CD1c-positive myeloid dendritic cell (primary cell): ENCODE data around the gene PHF2.

Source experiments
- DNase-seq: peaks from one replicate; pipeline ENCODE4 v3.0.0-alpha.2; 2016; ENCODE audit errors: extremely low spot score

The PHF2 gene

DNA sequence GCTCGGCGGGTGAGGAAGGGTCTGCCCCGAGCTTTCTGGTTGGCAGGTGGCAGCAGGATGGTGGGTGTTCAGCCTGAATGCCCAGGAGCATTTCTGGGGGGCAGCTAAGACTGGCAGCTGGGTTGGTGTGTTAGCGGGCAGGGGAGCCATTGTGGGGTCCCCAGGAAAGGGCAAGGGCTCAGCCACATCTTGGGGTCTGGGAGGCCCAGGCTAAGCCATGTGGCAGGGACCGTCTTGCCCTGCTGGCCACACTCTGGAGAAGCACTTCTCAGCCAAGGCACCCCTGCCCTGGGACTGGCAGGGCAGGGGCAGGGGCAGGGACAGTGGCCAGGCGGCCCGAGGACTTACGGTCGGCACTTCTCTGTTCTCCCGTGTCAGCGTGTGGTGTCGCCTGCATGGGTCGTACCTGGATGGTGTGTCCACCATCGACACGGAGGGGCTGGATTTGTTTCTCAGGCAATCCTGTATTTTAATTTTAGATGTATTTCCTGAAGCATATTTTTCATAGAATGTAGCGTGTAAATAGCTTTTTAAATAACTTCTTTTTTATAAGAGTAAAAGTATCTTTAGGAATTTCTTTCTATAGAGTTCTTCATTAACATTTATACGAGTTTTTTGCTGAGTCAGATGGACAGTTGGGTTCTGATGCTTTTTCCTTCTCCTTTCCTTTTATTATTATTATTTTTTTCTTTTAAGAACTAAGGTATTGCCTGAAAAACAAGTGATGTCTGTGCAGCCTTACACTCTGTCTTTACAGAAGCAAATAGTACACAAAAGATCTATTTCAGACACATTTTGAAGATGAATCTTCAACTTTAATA is 102.0 kb downstream of the PHF2 start:
- no peak for DNase-seq

DNA sequence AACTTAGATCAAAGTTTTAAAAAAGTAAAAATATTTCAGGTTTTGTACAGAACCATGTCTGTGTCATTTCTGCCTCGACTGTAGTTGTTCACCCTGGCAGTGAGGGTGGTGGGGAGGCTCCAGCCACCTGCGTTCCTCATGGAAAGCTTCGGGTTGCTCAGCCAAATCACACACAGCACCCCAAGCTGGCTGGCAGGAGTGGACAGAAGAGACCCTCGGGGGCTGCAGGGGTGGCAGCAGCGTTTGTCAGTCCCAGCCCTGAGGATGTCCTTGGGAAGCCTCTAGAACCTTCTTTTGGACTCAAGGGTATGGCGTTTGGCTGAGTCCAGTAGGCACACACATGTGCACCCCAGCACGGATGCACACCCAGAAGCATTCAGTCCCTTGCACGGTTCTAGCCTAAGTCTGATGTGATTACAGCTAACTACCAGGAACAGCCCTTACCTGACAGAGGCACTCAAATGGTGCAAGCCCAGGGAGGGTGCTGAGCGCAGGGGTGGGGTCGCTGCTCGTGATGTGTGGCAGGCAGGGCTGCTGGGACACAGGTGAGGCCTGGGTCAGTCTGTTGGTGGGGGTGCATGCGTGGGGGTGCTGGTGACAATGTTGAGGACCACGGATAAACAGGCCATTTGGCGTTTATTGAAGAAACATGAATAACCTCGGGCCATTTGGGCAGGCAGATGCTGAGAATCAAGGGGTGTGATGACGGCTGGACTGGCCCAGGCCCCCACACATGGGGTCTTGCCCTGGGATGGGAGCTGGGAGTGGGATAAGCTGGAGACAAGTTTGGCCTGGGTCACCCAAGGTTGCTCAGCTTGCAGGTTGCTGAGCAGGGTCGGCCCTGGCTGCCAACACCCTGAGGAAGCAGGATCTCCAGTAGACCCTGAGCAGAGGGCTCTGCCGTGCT is 103.4 kb downstream of the PHF2 start:
- no peak for DNase-seq

DNA sequence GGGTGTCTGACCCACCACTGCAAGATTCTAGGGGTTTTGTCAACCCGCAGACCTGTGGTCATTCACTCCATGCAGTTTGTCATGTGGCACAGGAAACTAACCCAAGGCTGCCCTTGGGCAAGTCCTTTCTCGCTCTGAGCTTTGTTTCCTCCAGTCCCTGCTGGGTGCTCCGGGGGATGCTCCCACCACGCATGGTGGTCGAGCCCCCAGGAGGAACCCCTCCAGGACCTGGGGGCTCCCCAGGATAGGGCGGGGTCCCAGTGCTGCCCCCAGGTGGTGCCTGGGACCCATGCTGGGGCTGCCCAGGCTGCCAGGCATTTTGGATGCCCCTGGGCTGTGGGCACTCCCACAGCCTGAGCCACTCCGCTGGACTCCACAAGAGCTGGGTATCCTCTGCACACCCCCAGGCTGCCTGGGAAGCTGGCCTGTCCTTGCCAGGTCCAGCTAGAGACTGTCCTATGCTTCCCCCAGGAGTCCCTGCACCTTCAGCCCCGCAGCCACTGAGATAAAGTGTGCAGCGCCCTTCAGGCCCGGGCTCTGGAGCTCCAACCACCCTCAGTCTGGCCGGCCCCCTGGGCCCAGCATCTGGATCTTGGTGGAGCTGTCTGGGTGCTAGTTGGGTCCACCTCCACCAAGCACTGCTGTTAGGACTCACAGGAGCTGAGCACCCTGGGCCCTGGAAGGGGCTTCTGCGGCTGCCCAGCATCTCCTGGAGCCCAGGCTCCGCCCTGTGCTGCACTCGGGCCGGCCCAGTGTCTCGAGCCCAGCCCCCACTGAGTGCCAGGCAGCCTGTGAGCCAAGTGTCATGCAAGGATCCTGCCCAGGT is 104.3 kb downstream of the PHF2 start:
- DNase-seq, result no peak

DNA sequence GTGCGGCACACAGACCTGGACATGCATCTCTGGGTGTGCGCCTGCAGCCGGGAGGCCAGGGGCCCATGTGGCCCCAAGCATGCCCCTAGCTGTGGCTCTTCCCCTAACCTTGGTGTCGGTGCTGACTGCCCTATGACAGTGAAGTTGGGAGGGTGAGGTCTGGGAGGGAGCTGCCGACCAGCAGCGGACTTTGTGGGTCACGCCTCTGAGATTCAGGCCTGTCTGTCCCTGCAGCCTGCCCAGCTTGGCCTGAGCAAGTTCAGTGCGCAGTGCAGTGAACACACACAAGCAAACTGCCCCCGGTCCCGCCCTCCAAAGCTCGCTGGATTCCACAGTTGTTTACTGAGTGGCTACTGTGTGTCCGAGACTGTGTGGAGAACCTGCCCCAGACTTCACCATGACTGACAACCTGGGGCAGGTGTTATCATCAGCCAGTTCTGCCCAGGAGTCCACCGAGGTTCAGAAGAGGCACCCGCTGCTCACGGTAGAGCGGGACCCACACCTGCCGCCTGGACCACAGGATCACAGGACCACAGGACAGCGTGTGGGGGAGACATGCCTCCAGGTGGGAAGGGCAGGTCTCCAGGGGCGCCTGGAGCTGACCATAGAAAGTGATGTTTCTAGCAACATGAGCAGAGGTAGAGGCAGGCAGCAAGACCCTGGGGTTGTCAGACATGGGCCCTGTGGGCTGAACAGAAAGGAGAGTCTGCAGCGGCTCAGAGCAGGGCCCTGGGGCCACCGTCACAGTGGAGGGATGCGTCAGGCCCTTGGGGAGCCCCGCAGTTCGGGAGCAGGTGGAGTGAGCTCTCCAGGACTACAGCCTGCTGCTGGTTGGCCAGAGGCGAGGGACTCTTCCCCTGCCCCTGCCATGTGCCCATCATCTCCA is 105.1 kb downstream of the PHF2 start:
- DNase-seq, result no peak

DNA sequence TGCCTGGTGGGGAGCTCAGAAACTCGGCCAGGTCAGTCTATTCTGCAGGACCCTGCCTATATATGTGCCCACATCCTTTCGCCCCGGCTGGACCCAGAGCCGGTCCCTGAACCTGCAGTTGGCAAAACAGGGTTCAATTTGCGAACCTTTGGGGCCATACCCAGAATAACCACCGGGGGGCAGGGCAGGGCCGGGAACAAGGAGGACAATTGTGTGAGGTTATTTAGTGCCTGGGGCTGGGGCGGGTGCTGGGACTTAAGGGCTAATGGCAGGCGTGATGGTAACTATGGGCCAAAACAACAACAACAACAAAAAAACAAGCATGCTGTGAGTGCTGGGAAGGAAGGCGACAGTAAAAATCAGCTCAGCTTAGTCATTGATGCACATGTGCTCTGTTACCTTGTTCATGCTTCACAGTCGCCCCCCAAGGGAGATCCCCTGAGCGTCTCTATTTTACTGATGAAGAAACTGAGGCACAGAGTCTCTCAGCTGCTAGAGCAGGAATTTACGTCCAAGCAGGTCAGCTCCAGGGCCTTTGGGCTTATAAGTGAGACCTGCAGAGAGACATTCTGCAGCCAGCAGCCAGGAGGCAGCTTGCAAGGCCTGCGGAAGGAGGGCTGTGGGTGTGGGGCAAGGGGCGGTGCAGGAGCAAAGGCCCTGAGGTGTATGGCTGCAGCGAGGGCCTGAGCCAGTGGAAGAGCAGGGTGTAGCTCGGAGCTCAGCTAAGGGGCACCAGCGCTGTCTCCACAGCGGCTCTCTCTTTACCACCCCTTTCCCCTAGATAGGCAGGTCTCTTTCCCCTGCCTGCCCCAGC is 106.0 kb downstream of the PHF2 start:
- DNase-seq, result peak; percentile 60

DNA sequence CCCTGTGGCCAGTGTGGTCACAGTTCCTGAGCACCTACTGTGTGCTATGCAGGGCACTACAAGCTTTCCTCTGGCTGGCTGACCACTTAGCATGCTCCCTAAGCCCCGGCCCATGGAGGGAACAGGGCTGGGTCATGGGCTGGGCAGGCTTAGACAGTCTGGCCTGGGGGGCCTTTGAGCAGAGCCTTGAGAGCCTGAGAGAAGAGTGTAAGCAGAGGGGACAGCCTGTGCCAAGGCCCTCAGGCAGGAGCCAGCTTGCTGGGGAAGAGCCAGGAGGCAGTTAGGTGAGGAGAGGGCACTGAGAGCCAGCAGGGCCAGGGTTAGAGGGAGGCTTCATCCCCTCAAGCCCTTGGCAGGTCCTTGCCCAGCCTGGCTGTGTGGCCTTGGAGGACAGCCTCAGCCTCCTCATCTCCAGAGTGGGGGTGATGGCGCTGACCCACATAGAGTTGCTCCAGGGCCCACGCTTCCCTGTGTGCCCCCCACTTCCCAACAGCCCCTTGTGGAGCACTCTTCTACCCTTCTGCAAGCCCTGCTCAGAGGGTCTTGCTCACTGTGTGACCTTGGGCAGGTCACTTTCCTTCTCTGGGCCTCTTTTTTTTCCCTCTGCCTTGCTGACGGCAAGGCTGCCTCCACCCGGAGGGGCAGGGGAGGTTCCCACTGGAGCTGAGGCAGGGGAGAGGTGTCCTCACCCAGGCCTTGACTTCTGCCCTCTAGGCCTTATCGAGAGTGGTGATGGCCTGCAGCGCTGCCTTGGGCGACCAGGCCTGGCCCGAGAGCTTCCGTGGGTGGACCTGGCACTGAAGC is 107.1 kb downstream of the PHF2 start:
- DNase-seq, result no peak

DNA sequence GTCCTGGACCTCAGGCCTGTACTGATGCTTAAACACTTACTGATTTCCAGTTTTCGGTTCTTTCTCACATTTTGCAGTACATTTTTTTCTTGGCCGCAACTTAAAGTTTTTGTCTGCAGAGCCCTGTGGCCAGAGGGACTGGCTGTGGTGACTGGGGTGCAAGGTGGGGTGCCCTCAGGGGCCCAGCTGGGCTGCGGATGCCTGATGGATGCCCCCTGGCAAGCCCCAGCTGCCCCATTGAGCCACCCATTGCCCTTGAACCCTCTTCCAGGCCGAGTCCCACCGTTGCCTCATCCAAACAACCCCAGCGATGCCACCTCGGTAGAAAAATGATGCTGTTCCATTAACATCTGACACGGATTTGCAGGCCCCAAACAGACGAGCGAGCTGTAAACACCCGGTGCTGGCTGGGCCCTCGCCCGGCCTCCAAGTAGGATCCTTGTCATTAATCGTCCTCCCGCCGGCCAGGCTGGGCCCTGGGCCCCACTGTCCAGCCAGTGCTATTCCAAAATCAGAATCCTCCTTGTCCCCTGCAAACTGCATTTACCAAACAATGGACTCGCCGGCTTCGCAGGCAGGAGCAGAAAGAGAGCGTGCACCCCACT is 107.9 kb downstream of the PHF2 start:
- no peak for DNase-seq

DNA sequence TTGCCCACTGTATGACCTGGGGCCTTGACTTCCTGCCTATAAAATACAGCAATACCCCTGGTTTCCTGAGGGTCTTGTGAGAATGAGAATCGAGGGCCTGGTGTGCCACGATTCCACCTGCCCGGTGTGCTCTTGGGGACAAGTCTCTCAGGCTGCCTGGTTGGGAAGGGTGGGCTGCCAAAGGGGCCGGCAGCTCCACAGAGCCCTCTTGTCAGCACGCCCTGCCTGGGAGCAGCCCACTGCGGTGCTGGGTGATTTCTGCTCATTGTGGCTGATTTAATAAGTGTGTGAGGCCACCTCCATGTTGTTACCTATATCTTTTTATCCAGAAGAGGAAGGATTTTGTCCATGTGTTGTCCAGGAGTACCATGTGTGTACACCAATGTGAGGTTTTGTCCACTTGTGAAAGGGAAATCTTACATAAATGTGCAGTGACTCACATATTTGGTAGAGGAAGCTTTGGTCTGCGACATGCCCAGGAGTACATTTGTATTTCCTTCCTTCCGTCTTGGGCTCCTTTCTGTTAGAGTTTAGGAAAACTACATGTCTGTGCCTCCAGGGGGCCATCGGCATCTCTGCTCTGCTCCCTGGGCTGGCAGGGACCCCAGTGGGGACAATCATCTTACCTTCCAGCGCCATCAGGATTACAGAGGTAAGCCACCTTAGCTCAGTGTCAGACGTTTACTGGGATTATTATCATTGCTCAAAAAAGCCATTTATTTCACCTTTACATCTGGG is 108.6 kb downstream of the PHF2 start:
- no peak for DNase-seq

DNA sequence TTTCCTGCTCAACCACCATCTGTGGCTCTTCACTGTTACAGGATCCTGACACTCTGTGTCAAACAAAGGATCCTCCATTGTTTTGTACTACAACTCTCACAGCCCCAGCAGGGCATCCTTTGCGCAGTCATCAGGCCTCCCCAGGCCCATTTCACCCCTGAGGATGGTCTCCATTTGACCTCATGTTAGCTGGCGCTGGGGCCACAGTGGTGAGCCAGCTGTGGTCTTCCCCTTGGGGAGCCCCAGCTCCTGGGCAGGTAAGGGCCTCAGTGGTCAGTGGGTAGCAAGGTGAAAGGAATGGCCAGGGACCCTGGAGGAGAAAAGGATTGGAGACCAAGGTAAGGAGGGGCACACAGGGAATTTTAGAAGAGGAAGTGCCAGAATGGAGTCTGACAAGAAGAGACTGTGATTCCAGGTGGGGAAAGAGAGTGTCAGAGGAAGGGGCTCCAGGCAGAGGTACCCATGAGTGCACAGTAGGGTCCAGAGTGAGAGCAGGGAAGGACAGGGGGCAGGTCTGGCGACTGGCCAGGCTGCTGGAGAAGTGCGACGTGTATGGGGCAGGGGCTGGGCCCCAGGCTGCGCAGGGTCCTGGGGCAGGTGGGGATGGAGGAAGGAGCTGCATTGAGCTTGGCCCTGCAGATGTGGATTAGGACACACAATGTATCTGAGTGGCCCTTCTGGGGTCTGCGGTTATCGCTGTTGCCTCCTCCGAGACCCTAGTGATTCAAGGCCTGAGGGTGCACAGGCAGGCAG is 109.9 kb downstream of the PHF2 start:
- DNase-seq, result no peak

DNA sequence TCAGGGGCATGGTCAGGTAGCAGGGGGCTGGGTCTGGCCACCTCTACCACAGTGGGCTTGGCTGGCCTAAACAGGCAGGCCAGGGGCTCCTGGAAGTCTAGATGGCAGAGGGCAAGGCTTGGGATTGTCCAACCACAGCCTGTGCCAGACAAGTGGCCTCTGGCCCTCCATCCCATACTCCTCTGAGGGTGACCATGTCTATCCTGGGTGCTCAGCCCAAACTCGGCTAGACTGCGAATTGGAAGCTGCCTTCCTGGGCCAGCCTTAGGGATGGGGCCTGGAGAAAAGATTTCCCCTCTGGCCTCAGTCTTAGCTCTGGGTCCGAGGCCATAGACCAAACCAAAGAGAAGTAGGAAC is 110.5 kb downstream of the PHF2 start:
- DNase-seq, result no peak

DNA sequence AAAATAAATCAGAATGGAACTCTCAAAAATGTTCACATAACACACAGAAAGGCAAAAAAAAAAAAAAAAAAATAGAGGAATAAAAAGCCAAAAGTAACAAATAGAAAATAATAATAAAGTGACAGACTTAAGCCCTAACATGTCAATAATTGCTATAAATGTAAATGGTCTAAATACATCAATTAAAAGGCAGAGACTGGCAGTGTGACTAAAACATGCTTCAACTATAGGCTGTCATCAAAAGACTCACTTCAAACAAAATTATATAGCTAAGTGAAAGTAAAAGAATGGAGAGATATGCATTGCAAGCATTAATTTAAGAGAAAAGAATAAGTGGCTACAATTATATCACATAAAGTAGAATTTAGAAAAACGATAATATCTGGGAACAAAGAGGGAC is 114.2 kb downstream of the PHF2 start:
- DNase-seq, result no peak

DNA sequence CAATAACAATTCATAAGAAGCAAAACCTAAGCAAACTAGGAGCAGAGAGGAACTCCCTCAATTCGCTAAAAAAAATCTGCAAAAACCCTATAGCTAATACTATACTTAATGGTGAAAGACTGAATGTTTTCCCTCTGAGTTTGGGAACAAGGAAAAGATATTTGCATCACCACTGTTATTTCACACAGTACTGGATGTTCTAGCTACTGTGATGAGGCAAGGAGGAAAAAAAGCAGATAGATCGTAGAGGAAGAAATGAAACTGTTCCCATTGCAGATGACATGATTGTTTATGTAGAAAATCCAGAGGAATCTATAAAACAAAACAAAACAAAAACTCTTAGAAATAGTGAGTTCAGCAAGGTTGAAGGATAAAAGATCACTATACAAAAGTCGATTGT is 116.7 kb downstream of the PHF2 start:
- DNase-seq, result no peak

DNA sequence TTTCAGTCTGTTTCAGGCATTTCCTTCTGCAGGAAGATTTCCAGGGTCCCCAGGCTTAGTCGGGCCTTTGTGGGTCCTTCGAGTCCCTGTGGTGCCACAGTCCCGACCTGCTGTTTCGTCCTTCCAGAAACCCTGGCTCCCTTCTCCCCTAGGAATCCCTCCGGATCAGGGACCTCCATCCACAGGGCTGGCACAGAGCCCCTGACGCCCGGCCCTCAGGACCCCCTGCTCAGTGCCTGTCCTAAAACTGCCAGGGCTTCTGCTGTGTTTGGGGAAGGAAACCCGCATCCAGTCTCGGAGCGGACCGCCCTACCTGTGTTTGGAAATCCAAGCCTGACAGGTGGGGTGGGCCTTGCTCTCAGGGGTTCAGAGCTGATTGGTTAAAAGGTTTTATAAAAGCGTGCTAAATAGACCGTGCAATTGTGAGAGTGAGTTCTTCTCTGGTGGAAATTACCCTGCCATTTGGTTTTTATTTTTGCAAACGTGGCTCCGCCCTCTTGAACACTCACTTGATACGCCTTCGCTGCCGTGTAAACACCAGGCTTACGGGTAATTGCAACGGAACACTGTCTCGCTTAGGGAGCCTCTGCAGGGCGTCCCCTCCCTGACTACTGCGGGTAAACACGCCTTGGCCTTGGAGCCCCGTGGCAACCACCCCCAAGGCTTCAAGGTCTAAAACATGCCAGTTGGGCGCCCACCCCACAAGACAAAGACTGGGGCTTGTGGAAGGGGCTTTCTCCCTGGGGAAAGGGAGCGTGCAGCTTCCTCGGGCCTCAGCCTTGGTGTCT is 121.2 kb downstream of the PHF2 start:
- no peak for DNase-seq

DNA sequence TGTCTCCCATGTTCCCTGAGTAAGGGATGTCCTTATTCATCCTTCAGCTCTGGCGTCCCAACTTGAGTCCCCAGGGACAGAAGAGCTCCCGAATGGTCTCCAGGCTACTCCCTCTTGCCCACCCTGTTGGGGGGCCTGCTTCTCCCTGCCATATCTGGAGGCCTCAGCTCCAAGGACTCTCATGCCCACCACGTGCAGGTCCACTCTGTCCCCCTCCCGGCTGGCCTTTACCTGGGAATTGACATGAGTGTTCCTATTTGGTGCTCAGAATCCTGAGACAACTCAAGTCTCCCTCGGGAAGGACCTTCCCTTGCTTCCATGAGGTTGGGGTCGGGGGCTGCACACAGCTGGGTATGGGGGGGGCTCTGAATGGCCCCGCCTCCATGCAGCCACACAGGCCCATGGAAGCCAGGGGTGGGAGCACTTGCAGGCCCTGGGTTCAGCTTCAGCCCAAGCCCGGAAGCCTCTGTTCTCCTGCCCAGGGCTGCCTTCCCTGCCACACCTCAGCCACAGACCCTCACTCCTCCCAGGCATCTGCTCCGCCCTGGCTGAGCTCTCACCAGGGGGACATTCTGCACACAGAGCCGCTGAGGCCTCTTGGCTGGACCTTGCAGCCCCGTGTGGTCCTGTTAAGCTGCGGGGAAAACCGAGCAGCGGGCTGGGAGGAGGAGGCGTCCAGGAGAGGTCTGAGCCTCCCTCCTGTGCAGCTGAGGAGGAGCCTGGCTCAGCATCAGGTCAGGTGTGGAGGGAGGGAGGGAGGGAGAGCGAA is 121.9 kb downstream of the PHF2 start:
- DNase-seq, result no peak

DNA sequence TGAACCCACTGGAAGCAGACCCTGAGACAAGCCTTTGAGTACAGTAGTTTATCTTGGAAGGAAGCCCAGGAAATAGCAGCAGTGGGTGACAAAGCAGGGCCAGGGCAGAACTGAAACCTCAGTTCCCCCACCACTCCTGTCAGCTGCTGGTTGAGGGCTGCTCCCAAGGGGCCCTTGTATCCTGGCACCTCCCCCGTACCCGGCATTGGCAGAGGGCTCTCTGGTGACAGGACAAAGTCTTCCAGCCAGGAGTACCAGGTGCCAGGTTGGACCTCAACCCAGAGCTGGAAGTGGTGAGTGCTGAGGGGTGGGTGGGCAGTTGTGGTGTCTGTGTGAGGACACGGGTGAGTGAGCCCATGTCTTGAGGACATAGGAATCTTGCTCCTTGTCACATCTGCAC is 123.3 kb downstream of the PHF2 start:
- DNase-seq, result no peak
